ENCODE measurements around the gene COPB1.
A peak's percentile ranks its signal among the peaks of the same experiment; 100 is the strongest.

The COPB1 gene

DNA sequence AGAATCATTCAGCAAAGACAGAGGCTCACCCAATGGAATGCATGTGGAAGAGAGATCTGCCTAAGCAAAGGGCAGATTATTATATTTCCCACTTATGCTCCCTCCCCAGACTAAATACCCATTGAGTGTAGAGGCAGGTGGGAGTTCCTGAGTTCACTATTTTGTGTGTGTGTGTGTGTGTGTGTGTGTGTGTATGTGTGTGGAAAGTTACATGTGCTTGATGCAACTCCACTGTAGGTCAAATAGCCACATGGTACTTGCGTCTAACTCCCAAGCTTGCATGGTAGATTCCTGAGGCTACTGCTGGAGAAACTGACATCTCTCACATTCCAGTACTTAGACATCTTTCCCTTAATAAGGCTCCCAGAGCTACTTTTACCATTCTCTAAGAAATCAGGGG is 3.4 kb upstream of the COPB1 start:
- TF ChIP-seq, protein P1, sequence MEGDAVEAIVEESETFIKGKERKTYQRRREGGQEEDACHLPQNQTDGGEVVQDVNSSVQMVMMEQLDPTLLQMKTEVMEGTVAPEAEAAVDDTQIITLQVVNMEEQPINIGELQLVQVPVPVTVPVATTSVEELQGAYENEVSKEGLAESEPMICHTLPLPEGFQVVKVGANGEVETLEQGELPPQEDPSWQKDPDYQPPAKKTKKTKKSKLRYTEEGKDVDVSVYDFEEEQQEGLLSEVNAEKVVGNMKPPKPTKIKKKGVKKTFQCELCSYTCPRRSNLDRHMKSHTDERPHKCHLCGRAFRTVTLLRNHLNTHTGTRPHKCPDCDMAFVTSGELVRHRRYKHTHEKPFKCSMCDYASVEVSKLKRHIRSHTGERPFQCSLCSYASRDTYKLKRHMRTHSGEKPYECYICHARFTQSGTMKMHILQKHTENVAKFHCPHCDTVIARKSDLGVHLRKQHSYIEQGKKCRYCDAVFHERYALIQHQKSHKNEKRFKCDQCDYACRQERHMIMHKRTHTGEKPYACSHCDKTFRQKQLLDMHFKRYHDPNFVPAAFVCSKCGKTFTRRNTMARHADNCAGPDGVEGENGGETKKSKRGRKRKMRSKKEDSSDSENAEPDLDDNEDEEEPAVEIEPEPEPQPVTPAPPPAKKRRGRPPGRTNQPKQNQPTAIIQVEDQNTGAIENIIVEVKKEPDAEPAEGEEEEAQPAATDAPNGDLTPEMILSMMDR (IDR thresholded peaks at IDR 0.05; ENCODE audit: low read depth, low read length, poor library complexity, severe bottlenecking): no peak
- TF ChIP-seq EZH2phosphoT487 (IDR thresholded peaks at IDR 0.05; ENCODE audit: borderline replicate concordance, low read length): no peak
- H3K4me2 ChIP-seq (ENCODE audit: low read length): no peak overlapping the region
- H3K4me3 ChIP-seq (ENCODE audit: low read length): no peak overlapping the region
- peaks cover 3% of the 10 kb centered on the region for H4K20me1 ChIP-seq (ENCODE audit: control insufficient read depth, insufficient read depth, low read depth, low read length)
- peaks cover 48% of the 10 kb centered on the region for H3K36me3 ChIP-seq (ENCODE audit: control insufficient read depth, low read length)
- no peaks in the 10 kb centered on the region for H3K9me3 ChIP-seq (ENCODE audit: control insufficient read depth, insufficient read depth, low read length)
- no peak overlapping the region for H3K27ac ChIP-seq (ENCODE audit: low read depth, low read length)
- H3K4me1 ChIP-seq (ENCODE audit: control insufficient read depth, low read length): peaks cover 17% of the 10 kb centered on the region
- H3K79me2 ChIP-seq (ENCODE audit: control insufficient read depth, low read length): peaks cover 16% of the 10 kb centered on the region
- no peaks in the 10 kb centered on the region for H3K9me2 ChIP-seq (replicated peaks; ENCODE audit: control insufficient read depth, low read length)
- peaks cover 25% of the 10 kb centered on the region for H3F3A ChIP-seq (ENCODE audit: control insufficient read depth, insufficient read depth)
- no peaks in the 10 kb centered on the region for H3K27me3 ChIP-seq (ENCODE audit: control insufficient read depth, low read length)

DNA sequence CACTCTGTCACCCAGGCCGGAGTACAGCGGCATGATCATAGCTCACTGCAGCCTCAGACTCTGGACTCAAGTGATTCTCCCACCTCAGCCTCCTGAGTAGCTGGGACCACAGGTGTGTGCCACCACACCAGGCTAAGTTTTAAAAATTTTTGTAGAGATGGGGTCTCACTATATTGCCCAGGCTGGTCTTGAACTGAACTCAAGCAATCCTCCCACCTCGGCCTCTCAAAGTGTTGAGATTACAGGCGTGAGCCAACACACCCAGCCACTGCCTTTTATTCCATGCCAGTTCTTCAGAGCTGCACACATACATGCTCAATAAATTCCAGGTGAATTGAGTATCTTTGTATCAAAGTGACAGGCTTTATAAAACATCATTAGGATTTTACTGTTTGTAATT is 2.4 kb upstream of the COPB1 start:
- H4K20me1 ChIP-seq (ENCODE audit: control insufficient read depth, insufficient read depth, low read depth, low read length): peaks cover 3% of the 10 kb centered on the region; the same call in 1 of the 2 replicates
- peaks cover 25% of the 10 kb centered on the region for H3F3A ChIP-seq (ENCODE audit: control insufficient read depth, insufficient read depth)
- H3K4me1 ChIP-seq (ENCODE audit: control insufficient read depth, low read length): peaks cover 17% of the 10 kb centered on the region
- H3K27me3 ChIP-seq (ENCODE audit: control insufficient read depth, low read length): no peaks in the 10 kb centered on the region
- H3K4me3 ChIP-seq (ENCODE audit: low read length): no peak overlapping the region
- H3K9me2 ChIP-seq (replicated peaks; ENCODE audit: control insufficient read depth, low read length): no peaks in the 10 kb centered on the region
- TF ChIP-seq, protein P1 (IDR thresholded peaks at IDR 0.05; ENCODE audit: low read depth, low read length, poor library complexity, severe bottlenecking): no peak
- no peak for TF ChIP-seq EZH2phosphoT487 (IDR thresholded peaks at IDR 0.05; ENCODE audit: borderline replicate concordance, low read length)
- H3K4me2 ChIP-seq (ENCODE audit: low read length): no peak overlapping the region
- H3K79me2 ChIP-seq (ENCODE audit: control insufficient read depth, low read length): peaks cover 26% of the 10 kb centered on the region
- peaks cover 49% of the 10 kb centered on the region for H3K36me3 ChIP-seq (ENCODE audit: control insufficient read depth, low read length)
- no peak overlapping the region for H3K27ac ChIP-seq (ENCODE audit: low read depth, low read length)
- H3K9me3 ChIP-seq (ENCODE audit: control insufficient read depth, insufficient read depth, low read length): no peaks in the 10 kb centered on the region

DNA sequence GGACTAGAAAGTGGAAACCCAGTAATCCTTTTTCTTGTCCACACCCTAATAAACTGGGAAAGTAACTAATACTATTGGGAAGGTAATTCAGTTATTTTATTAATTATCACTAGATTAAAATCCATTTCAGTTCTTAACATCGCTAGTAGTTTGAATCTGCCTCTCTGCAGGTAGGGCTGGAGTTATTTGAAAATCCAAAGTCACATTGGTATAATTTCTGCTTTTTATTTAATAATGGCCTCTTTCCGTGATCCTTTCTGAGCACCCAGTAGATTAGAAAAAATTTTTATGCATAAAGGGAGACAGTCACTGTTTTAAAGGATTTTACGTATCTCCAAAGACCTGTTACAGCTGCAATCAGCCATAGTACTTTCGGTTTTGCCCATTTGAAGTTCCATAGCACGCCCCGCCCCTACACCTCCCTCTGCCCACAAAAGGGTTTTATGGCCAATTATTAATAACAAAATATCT is 605 bp upstream of the COPB1 start:
- peaks cover 40% of the 10 kb centered on the region for H3K79me2 ChIP-seq (ENCODE audit: control insufficient read depth, low read length)
- peak overlapping the region; percentile 50 for H3K27ac ChIP-seq (ENCODE audit: low read depth, low read length)
- peaks cover 25% of the 10 kb centered on the region for H3F3A ChIP-seq (ENCODE audit: control insufficient read depth, insufficient read depth)
- H3K9me3 ChIP-seq (ENCODE audit: control insufficient read depth, insufficient read depth, low read length): no peaks in the 10 kb centered on the region
- H3K9me2 ChIP-seq (replicated peaks; ENCODE audit: control insufficient read depth, low read length): no peaks in the 10 kb centered on the region
- H3K27me3 ChIP-seq (ENCODE audit: control insufficient read depth, low read length): no peaks in the 10 kb centered on the region
- peak overlapping the region; percentile 90 for H3K4me2 ChIP-seq (ENCODE audit: low read length)
- H4K20me1 ChIP-seq (ENCODE audit: control insufficient read depth, insufficient read depth, low read depth, low read length): peaks cover 3% of the 10 kb centered on the region; the same call in 1 of the 2 replicates
- peaks cover 49% of the 10 kb centered on the region for H3K36me3 ChIP-seq (ENCODE audit: control insufficient read depth, low read length)
- H3K4me3 ChIP-seq (ENCODE audit: low read length): peak overlapping the region; percentile 95
- TF ChIP-seq, protein P1 (IDR thresholded peaks at IDR 0.05; ENCODE audit: low read depth, low read length, poor library complexity, severe bottlenecking): no peak
- no peak for TF ChIP-seq EZH2phosphoT487 (IDR thresholded peaks at IDR 0.05; ENCODE audit: borderline replicate concordance, low read length)
- peaks cover 17% of the 10 kb centered on the region for H3K4me1 ChIP-seq (ENCODE audit: control insufficient read depth, low read length)
